GM23248 (cell line): ENCODE measurements around the gene FARP1. TPM values are rescaled to one million over a fixed set of nuclear protein-coding genes. Genes with fewer than 3 reads are reported as not detected.

Experiments
- DNase-seq: peaks from one replicate; pipeline ENCODE4 v3.0.0-alpha.2; 2015
- H2AFZ ChIP-seq: fragments of 200-600 bp; sonication (generic); 2 replicates; pipeline ENCODE4 v1.6.1; 2016; ENCODE audit warnings: antibody characterized with exemption
- H3F3A ChIP-seq: fragments of 200-600 bp; sonication (generic); 2 replicates; pipeline ENCODE4 v1.6.1; 2016; ENCODE audit warnings: mild to moderate bottlenecking, antibody characterized with exemption, mixed run types; ENCODE audit not compliant: insufficient read depth
- H3K27ac ChIP-seq: fragments of 200-600 bp; sonication (generic); 2 replicates; pipeline ENCODE4 v1.5.1; 2016; ENCODE audit warnings: mild to moderate bottlenecking
- H3K27me3 ChIP-seq: fragments of 200-600 bp; sonication (generic); replicated peaks from 2 replicates; pipeline ENCODE4 v1.6.1; 2016; ENCODE audit warnings: mild to moderate bottlenecking; ENCODE audit not compliant: insufficient read depth
- H3K36me3 ChIP-seq: fragments of 200-600 bp; sonication (generic); 2 replicates; pipeline ENCODE4 v1.6.1; 2016; ENCODE audit warnings: low read depth, mild to moderate bottlenecking
- H3K4me1 ChIP-seq: fragments of 200-600 bp; sonication (generic); 2 replicates; pipeline ENCODE4 v1.6.1; 2016; ENCODE audit warnings: mild to moderate bottlenecking; ENCODE audit not compliant: insufficient read depth
- H3K4me2 ChIP-seq: fragments of 200-600 bp; sonication (generic); one replicate; pipeline ENCODE4 v1.6.1; 2016; ENCODE audit warnings: mild to moderate bottlenecking; ENCODE audit not compliant: unreplicated experiment
- H3K4me3 ChIP-seq: fragments of 200-600 bp; sonication (generic); 2 replicates; pipeline ENCODE4 v1.5.1; 2016; ENCODE audit warnings: mild to moderate bottlenecking
- H3K79me2 ChIP-seq: fragments of 200-600 bp; sonication (generic); 2 replicates; pipeline ENCODE4 v1.6.1; 2016; ENCODE audit warnings: mild to moderate bottlenecking; ENCODE audit not compliant: insufficient read depth
- H3K9ac ChIP-seq: fragments of 200-600 bp; sonication (generic); 2 replicates; pipeline ENCODE4 v1.6.1; 2016; ENCODE audit warnings: mild to moderate bottlenecking
- H3K9me2 ChIP-seq: fragments of 200-600 bp; sonication (generic); 2 replicates; pipeline ENCODE4 v1.6.1; 2016; ENCODE audit warnings: mixed run types, mild to moderate bottlenecking, moderate library complexity; ENCODE audit not compliant: insufficient read depth
- H3K9me3 ChIP-seq: fragments of 200-600 bp; sonication (generic); one replicate; pipeline ENCODE4 v1.6.1; 2017; ENCODE audit warnings: low read depth
- H4K20me1 ChIP-seq: fragments of 200-600 bp; sonication (generic); 2 replicates; pipeline ENCODE4 v1.6.0; 2016; ENCODE audit not compliant: insufficient read depth
- EZH2 ChIP-seq: fragments of 200-600 bp; sonication (generic); IDR thresholded peaks from 2 replicates; pipeline ENCODE4 v1.6.1; 2018; ENCODE audit warnings: antibody characterized with exemption, mild to moderate bottlenecking; ENCODE audit not compliant: insufficient read depth, poor library complexity, severe bottlenecking
- EZH2phosphoT487 ChIP-seq: fragments of 200-600 bp; sonication (generic); IDR thresholded peaks from 2 replicates; pipeline ENCODE4 v1.6.1; 2018; ENCODE audit warnings: antibody characterized with exemption, moderate library complexity, mild to moderate bottlenecking, low read depth; ENCODE audit not compliant: insufficient read depth
- WGBS, 2 experiments: methylation state at CpG; one replicate each; pipeline ENCODE4 v1.1.6; 2015 to 2017; ENCODE audit warnings: low lambda C conversion rate in 2 of 2, low coverage in 1 of 2; ENCODE audit errors: missing lambda C conversion rate in 2 of 2; 5-methylcytosine and 5-hydroxymethylcytosine counted together
- in situ Hi-C: fragments of 300-500 bp; cut with MboI; formaldehyde crosslinking; loops from 2 replicates; pipeline ENCODE4 v1.15.0; 2020
- polyA plus RNA-seq: library from polyadenylated mRNA; unstranded; fragments of >200 nt; fragmentation: Nextera tagmentation; extraction: Ambion mirVana; gene quantifications from 2 replicates; pipeline ENCODE4 v1.2.1, GENCODE V29; 2016
- total RNA-seq: library from RNA; depleted of rRNA; stranded (reverse); fragments of >200 nt; shearing (Covaris generic); gene quantifications from 2 replicates; pipeline ENCODE4 v1.2.3, GENCODE V29; 2014

FARP1 gene
- total and polyA plus RNA-seq, 2 experiments from 2014 or later: 53.7 to 56.6 TPM

GRCh38 chr13:98264877-98265276 is 122.0 kb downstream of the FARP1 start:
- no peak overlapping the region for H2AFZ ChIP-seq
- peaks cover 75% of the 10 kb centered on the region for H3K79me2 ChIP-seq
- H3K27ac ChIP-seq: no peak overlapping the region
- H3K4me2 ChIP-seq: no peak overlapping the region
- no peak for DNase-seq
- WGBS, 2 experiments: 99 to 100% methylated on average over 5 of the region's 5 CpGs
- no peaks in the 10 kb centered on the region for H3K9me2 ChIP-seq
- H3K36me3 ChIP-seq: no peaks in the 10 kb centered on the region
- TF ChIP-seq EZH2phosphoT487 (no peak), EZH2 (no peak)
- H3K9ac ChIP-seq: no peak overlapping the region
- H3F3A ChIP-seq: 0 out of 2 replicates have a peak, but pooled peaks cover 3% of the 10 kb centered on the region
- no peaks in the 10 kb centered on the region for H3K4me1 ChIP-seq
- in situ Hi-C loops: no loop called here
- no peak overlapping the region for H3K4me3 ChIP-seq
- no peaks in the 10 kb centered on the region for H4K20me1 ChIP-seq
- H3K27me3 ChIP-seq: no peaks in the 10 kb centered on the region
- H3K9me3 ChIP-seq: no peaks in the 10 kb centered on the region

- Histone ChIP-seq H3K4me2 (no peak overlapping the region), H3K4me1 (no peaks in the 10 kb centered on the region), H3K27me3 (no peaks in the 10 kb centered on the region), H3K27ac (no peak overlapping the region), H3K9ac (no peak overlapping the region), H3F3A (0 out of 2 replicates have a peak, but pooled peaks cover 3% of the 10 kb centered on the region), H4K20me1 (no peaks in the 10 kb centered on the region), H2AFZ (no peak overlapping the region), H3K9me2 (no peaks in the 10 kb centered on the region), H3K79me2 (peaks cover 74% of the 10 kb centered on the region), H3K9me3 (no peaks in the 10 kb centered on the region), H3K4me3 (no peak overlapping the region), H3K36me3 (no peaks in the 10 kb centered on the region)
- in situ Hi-C loops: no loop called here
- WGBS, 2 experiments: 63 to 65% methylated on average over 10 of the region's 10 CpGs
- peak; percentile 43 for DNase-seq
- no peak for TF ChIP-seq EZH2phosphoT487
- TF ChIP-seq EZH2: no peak
Measured at GRCh38 chr13:98265692-98266551, 123.0 kb downstream of the FARP1 start.

GRCh38 chr13:98267080-98267912 is 124.4 kb downstream of the FARP1 start:
- Histone ChIP-seq H3K4me1 (no peaks in the 10 kb centered on the region), H2AFZ (no peak overlapping the region), H3K9ac (no peak overlapping the region), H3K27me3 (no peaks in the 10 kb centered on the region), H3K9me3 (no peaks in the 10 kb centered on the region), H3K36me3 (no peaks in the 10 kb centered on the region), H3K9me2 (no peaks in the 10 kb centered on the region), H3F3A (0 out of 2 replicates have a peak, but pooled peaks cover 3% of the 10 kb centered on the region), H3K4me2 (no peak overlapping the region), H3K79me2 (peaks cover 76% of the 10 kb centered on the region), H3K27ac (no peak overlapping the region), H4K20me1 (no peaks in the 10 kb centered on the region), H3K4me3 (no peak overlapping the region)
- 65 to 70% methylated on average over 18 of the region's 18 CpGs for WGBS, 2 experiments
- DNase-seq: peak; percentile 27
- no peak for TF ChIP-seq EZH2
- no peak for TF ChIP-seq EZH2phosphoT487
- in situ Hi-C loops: no loop called here

- Histone ChIP-seq H3K9me2 (no peaks in the 10 kb centered on the region), H3K4me2 (no peak overlapping the region), H3K27ac (no peak overlapping the region), H3F3A (no peaks in the 10 kb centered on the region), H3K79me2 (peaks cover 79% of the 10 kb centered on the region), H3K4me3 (no peak overlapping the region), H3K9ac (no peak overlapping the region), H4K20me1 (no peaks in the 10 kb centered on the region), H2AFZ (no peak overlapping the region), H3K36me3 (no peaks in the 10 kb centered on the region), H3K4me1 (no peaks in the 10 kb centered on the region), H3K27me3 (no peaks in the 10 kb centered on the region), H3K9me3 (no peaks in the 10 kb centered on the region)
- in situ Hi-C loops: no loop called here
- WGBS, 2 experiments: 86 to 90% methylated on average over 4 of the region's 4 CpGs
- TF ChIP-seq EZH2 (no peak), EZH2phosphoT487 (no peak)
- DNase-seq: no peak
Measured at GRCh38 chr13:98269386-98269785, 126.5 kb downstream of the FARP1 start.
